Fibroblast of the aortic adventitia (primary cell): ENCODE measurements around the gene WASHC2A. TPM values are rescaled to one million over a fixed set of nuclear protein-coding genes. Genes with fewer than 3 reads are reported as not detected.
A peak's percentile ranks its signal among the peaks of the same experiment; 100 is the strongest.
"Not testable (repeated sequence)": the region's sequence is repeated elsewhere in the genome, so short reads cannot be mapped to it uniquely, and the experiment has no call there.

Experiments
- DNase-seq: peaks from one replicate; pipeline ENCODE4 v3.0.0-alpha.2; 2010; ENCODE audit warnings: low read depth
- H3K4me3 ChIP-seq: 2 replicates; pipeline ENCODE4 v1.5.1; 2011; ENCODE audit warnings: low read depth, mild to moderate bottlenecking, control low read depth, low read length, moderate library complexity
- CTCF ChIP-seq: IDR thresholded peaks from 2 replicates; pipeline ENCODE4 v1.5.1; 2011; ENCODE audit warnings: mild to moderate bottlenecking, low read length, control low read depth, inconsistent platforms; ENCODE audit not compliant: insufficient read depth
- total RNA-seq: library from RNA; depleted of rRNA; stranded (reverse); fragments of >200 nt; gene quantifications from 2 replicates; pipeline ENCODE4 v1.2.3, GENCODE V29; 2012; ENCODE audit warnings: low replicate concordance

Gene WASHC2A
- total RNA-seq, 1 donor = 52.1 TPM

GRCh38 chr10:50033481-50033880 lies 34.3 kb upstream of the WASHC2A start:
- H3K4me3 ChIP-seq = no peak overlapping the region
- DNase-seq = peak; percentile 11
- no peak for TF ChIP-seq CTCF

- DNase-seq, H3K4me3 ChIP-seq: not testable (repeated sequence)
Measured at GRCh38 chr10:50035337-50035736, 32.4 kb upstream of the WASHC2A start.

- DNase-seq = no peak
- no peak for TF ChIP-seq CTCF
- H3K4me3 ChIP-seq = no peak overlapping the region
Measured at GRCh38 chr10:50044941-50045664, 22.7 kb upstream of the WASHC2A start.

- not testable (repeated sequence) for DNase-seq, H3K4me3 ChIP-seq
Measured at GRCh38 chr10:50046457-50046856, 21.3 kb upstream of the WASHC2A start.

- not testable (repeated sequence) for H3K4me3 ChIP-seq, DNase-seq
Measured at GRCh38 chr10:50047594-50047993, 20.2 kb upstream of the WASHC2A start.

GRCh38 chr10:50051995-50052660 lies 15.6 kb upstream of the WASHC2A start:
- H3K4me3 ChIP-seq = not testable (repeated sequence)
- DNase-seq = peak; percentile 74

GRCh38 chr10:50052778-50053376 lies 14.9 kb upstream of the WASHC2A start:
- DNase-seq, H3K4me3 ChIP-seq: not testable (repeated sequence)

- peak; percentile 2 for DNase-seq
- H3K4me3 ChIP-seq = not testable (repeated sequence)
Measured at GRCh38 chr10:50055494-50056292, 12.1 kb upstream of the WASHC2A start.

- DNase-seq, H3K4me3 ChIP-seq: not testable (repeated sequence)
Measured at GRCh38 chr10:50056654-50057053, 11.1 kb upstream of the WASHC2A start.

- not testable (repeated sequence) for H3K4me3 ChIP-seq, DNase-seq
Measured at GRCh38 chr10:50058727-50059126, 9.0 kb upstream of the WASHC2A start.

GRCh38 chr10:50059946-50060345 lies 7.8 kb upstream of the WASHC2A start:
- H3K4me3 ChIP-seq, DNase-seq: not testable (repeated sequence)

- H3K4me3 ChIP-seq, DNase-seq: not testable (repeated sequence)
Measured at GRCh38 chr10:50061548-50061947, 6.2 kb upstream of the WASHC2A start.
